OCI-LY3 (cell line): Measurements from ENCODE around the gene CKB.
"Not testable (repeated sequence)": the region's sequence is repeated elsewhere in the genome, so short reads cannot be mapped to it uniquely, and the experiment has no call there.

ENCODE experiments used
- H2AFZ ChIP-seq: fragments of 200-600, 300-600 bp; shearing (Covaris generic); 2 replicates; pipeline ENCODE4 v1.6.0; 2014; ENCODE audit warnings: antibody characterized with exemption, low read depth, low read length
- H3K27ac ChIP-seq: fragments of 200-600, 300-600 bp; sonication (generic); 2 replicates; pipeline ENCODE4 v1.5.1; 2014; ENCODE audit warnings: mild to moderate bottlenecking, low read length, moderate library complexity, mixed read lengths
- H3K27me3 ChIP-seq: fragments of 200-600, 300-600 bp; sonication (generic); 2 replicates; pipeline ENCODE4 v1.6.1; 2014; ENCODE audit warnings: low read depth, low read length, mixed read lengths
- H3K36me3 ChIP-seq: fragments of 200-600, 300-600 bp; sonication (generic); replicated peaks from 2 replicates; pipeline ENCODE3; 2014; ENCODE audit warnings: low read depth, low read length, mixed read lengths
- H3K4me1 ChIP-seq: fragments of 300-600, 200-600 bp; sonication (generic); 2 replicates; pipeline ENCODE4 v1.6.1; 2014; ENCODE audit warnings: low read length, mixed read lengths
- H3K4me2 ChIP-seq: fragments of 200-600, 300-600 bp; sonication (generic); 2 replicates; pipeline ENCODE4 v1.6.1; 2014; ENCODE audit warnings: low read length, mixed read lengths
- H3K4me3 ChIP-seq: fragments of 300-600, 200-600 bp; sonication (generic); 2 replicates; pipeline ENCODE4 v1.5.1; 2014; ENCODE audit warnings: antibody characterized with exemption, mild to moderate bottlenecking, low read length, moderate library complexity
- H3K79me2 ChIP-seq: fragments of 300-600, 200-600 bp; shearing (Covaris generic); 2 replicates; pipeline ENCODE4 v1.6.1; 2014; ENCODE audit warnings: mild to moderate bottlenecking, low read length, mixed read lengths
- H3K9ac ChIP-seq: fragments of 300-600, 200-600 bp; shearing (Covaris generic); 2 replicates; pipeline ENCODE4 v1.6.0; 2014; ENCODE audit warnings: mild to moderate bottlenecking, low read length, moderate library complexity
- H3K9me3 ChIP-seq: fragments of 200-600, 300-600 bp; shearing (Covaris generic); 2 replicates; pipeline ENCODE4 v1.6.1; 2014; ENCODE audit warnings: low read length, mixed read lengths; ENCODE audit not compliant: insufficient read depth
- H4K20me1 ChIP-seq: fragments of 200-600, 300-600 bp; sonication (generic); 2 replicates; pipeline ENCODE4 v1.6.1; 2016; ENCODE audit warnings: low read length, mixed read lengths; ENCODE audit not compliant: insufficient read depth
- CTCF ChIP-seq: fragments of 200-600, 300-600 bp; sonication (generic); IDR thresholded peaks from 2 replicates; pipeline ENCODE4 v1.5.1; 2014; ENCODE audit warnings: antibody characterized with exemption, low read length, low read depth
- EZH2phosphoT487 ChIP-seq: fragments of 200-600 bp; shearing (Covaris generic); IDR thresholded peaks from 2 replicates; pipeline ENCODE4 v1.6.1; 2018; ENCODE audit warnings: antibody characterized with exemption, mixed run types, low read depth

The CKB gene

GRCh38 chr14:103528146-103528586 lies 5.5 kb upstream of the CKB start:
- H4K20me1 ChIP-seq: peaks cover 3% of the 10 kb centered on the region; the same call in 1 of the 2 replicates
- no peak overlapping the region for H2AFZ ChIP-seq
- H3K4me2 ChIP-seq: peak overlapping the region; percentile 100
- H3K27ac ChIP-seq: peak overlapping the region; percentile 98
- no peak for TF ChIP-seq CTCF
- H3K79me2 ChIP-seq: peaks cover 66% of the 10 kb centered on the region
- H3K9me3 ChIP-seq: no peaks in the 10 kb centered on the region
- H3K4me3 ChIP-seq: peak overlapping the region; percentile 95
- peak overlapping the region; percentile 97 for H3K9ac ChIP-seq
- peaks cover 51% of the 10 kb centered on the region for H3K36me3 ChIP-seq
- peaks cover 65% of the 10 kb centered on the region for H3K4me1 ChIP-seq
- H3K27me3 ChIP-seq: no peaks in the 10 kb centered on the region

- peak overlapping the region; percentile 100 for H3K4me2 ChIP-seq
- no peaks in the 10 kb centered on the region for H3K27me3 ChIP-seq
- H3K4me1 ChIP-seq: peaks cover 61% of the 10 kb centered on the region
- H3K79me2 ChIP-seq: peaks cover 66% of the 10 kb centered on the region
- peak overlapping the region; percentile 97 for H3K9ac ChIP-seq
- peaks cover 3% of the 10 kb centered on the region; the same call in 1 of the 2 replicates for H4K20me1 ChIP-seq
- peaks cover 47% of the 10 kb centered on the region for H3K36me3 ChIP-seq
- peak overlapping the region; percentile 95 for H3K4me3 ChIP-seq
- peak overlapping the region; percentile 98 for H3K27ac ChIP-seq
- no peak for TF ChIP-seq CTCF
- TF ChIP-seq EZH2phosphoT487: no peak
- no peaks in the 10 kb centered on the region for H3K9me3 ChIP-seq
- no peak overlapping the region for H2AFZ ChIP-seq
Observed at GRCh38 chr14:103527408-103528145, 4.9 kb upstream of the CKB start.

GRCh38 chr14:103526914-103527248 lies 4.3 kb upstream of the CKB start:
- Histone ChIP-seq H3K79me2 (peaks cover 62% of the 10 kb centered on the region), H3K9ac (peak overlapping the region; percentile 53; the same call in 1 of the 2 replicates), H4K20me1 (peaks cover 3% of the 10 kb centered on the region; the same call in 1 of the 2 replicates), H3K27ac (peak overlapping the region; percentile 98), H3K4me2 (peak overlapping the region; percentile 71), H2AFZ (no peak overlapping the region), H3K4me1 (peaks cover 65% of the 10 kb centered on the region), H3K4me3 (peak overlapping the region; percentile 53), H3K9me3 (no peaks in the 10 kb centered on the region), H3K27me3 (no peaks in the 10 kb centered on the region), H3K36me3 (peaks cover 43% of the 10 kb centered on the region)
- no peak for TF ChIP-seq CTCF
- TF ChIP-seq EZH2phosphoT487: no peak

GRCh38 chr14:103526247-103526913 lies 3.8 kb upstream of the CKB start:
- H3K9ac ChIP-seq: peak overlapping the region; percentile 53; the same call in 1 of the 2 replicates
- peaks cover 38% of the 10 kb centered on the region for H3K36me3 ChIP-seq
- H3K9me3 ChIP-seq: no peaks in the 10 kb centered on the region
- peak overlapping the region; percentile 98 for H3K27ac ChIP-seq
- no peaks in the 10 kb centered on the region for H3K27me3 ChIP-seq
- H3K4me2 ChIP-seq: peak overlapping the region; percentile 71
- H2AFZ ChIP-seq: no peak overlapping the region
- H3K4me1 ChIP-seq: peaks cover 61% of the 10 kb centered on the region
- peaks cover 57% of the 10 kb centered on the region for H3K79me2 ChIP-seq
- H4K20me1 ChIP-seq: peaks cover 3% of the 10 kb centered on the region; the same call in 1 of the 2 replicates
- no peak for TF ChIP-seq EZH2phosphoT487
- TF ChIP-seq CTCF: no peak
- H3K4me3 ChIP-seq: peak overlapping the region; percentile 53

- not testable (repeated sequence) for H3K27me3 ChIP-seq, H4K20me1 ChIP-seq, H2AFZ ChIP-seq, H3K9me3 ChIP-seq
- Histone ChIP-seq H3K4me1 (peaks cover 56% of the 10 kb centered on the region), H3K4me2 (peak overlapping the region; percentile 71), H3K79me2 (peaks cover 50% of the 10 kb centered on the region), H3K9ac (peak overlapping the region; percentile 53; the same call in 1 of the 2 replicates), H3K4me3 (peak overlapping the region; percentile 53; the same call in 1 of the 2 replicates), H3K27ac (peak overlapping the region; percentile 98), H3K36me3 (peaks cover 30% of the 10 kb centered on the region)
Observed at GRCh38 chr14:103525430-103526246, 3.0 kb upstream of the CKB start.
